Adrenal gland (tissue), 12 donors: ENCODE data around the gene PKP1. TPM values are rescaled to one million over a fixed set of nuclear protein-coding genes. Genes with fewer than 3 reads are reported as not detected.

Source experiments
- DNase-seq, 7 donors: peaks; one replicate each; pipeline ENCODE4 v3.0.0-alpha.2; 2019 to 2020
- H3K27ac ChIP-seq, 5 donors: fragments of 200-600 bp; sonication (generic) in 4 of 5; 1 replicate in 3 of 5; 2 replicates in 2 of 5; pipeline versions ENCODE4 v1.5.1 to v1.8.0; 2016 to 2020; ENCODE audit warnings: mild to moderate bottlenecking in 1 of 5
- H3K27me3 ChIP-seq: fragments of 200-600 bp; 2 replicates; pipeline ENCODE4 v1.8.0; 2021
- H3K36me3 ChIP-seq, 2 donors: fragments of 200-600 bp; replicated peaks in 1 of 2; 1 replicate in 1 of 2; 2 replicates in 1 of 2; pipeline versions ENCODE4 v1.5.1 to v1.8.0; 2018 to 2022
- H3K4me1 ChIP-seq, 2 donors: fragments of 200-600 bp; replicated peaks in 1 of 2; 1 replicate in 1 of 2; 2 replicates in 1 of 2; pipeline versions ENCODE4 v1.5.1 to v1.8.0; 2018 to 2021
- H3K4me3 ChIP-seq, 4 donors: fragments of 200-600 bp; sonication (generic) in 3 of 4; one replicate each; pipeline ENCODE4 v1.5.1; 2016 to 2018
- H3K9me3 ChIP-seq, 3 donors: fragments of 200-600 bp; sonication (generic) in 1 of 3; replicated peaks in 1 of 3; 1 replicate in 2 of 3; 2 replicates in 1 of 3; pipeline versions ENCODE4 v1.5.1 to v1.8.0; 2016 to 2021
- CTCF ChIP-seq, 6 experiments: fragments of 450-650 bp in 4 of 6; fragments of 200-600 bp in 2 of 6; sonication (generic) in 1 of 6; IDR thresholded peaks; 1 replicate in 5 of 6; 2 replicates in 1 of 6; pipeline versions ENCODE4 v1.5.1 to v1.8.0; 2016 to 2021; ENCODE audit warnings: antibody characterized with exemption in 6 of 6, mild to moderate bottlenecking in 2 of 6, moderate library complexity in 1 of 6
- POLR2A ChIP-seq, 2 donors: fragments of 450-650 bp; IDR thresholded peaks; one replicate each; pipeline ENCODE4 v1.6.1; 2017; ENCODE audit warnings: antibody characterized with exemption in 2 of 2, mild to moderate bottlenecking in 2 of 2, moderate library complexity in 1 of 2
- WGBS, 4 donors: extraction: QIAGEN DNeasy Blood & Tissue Kit in 2 of 4; methylation state at CpG; one replicate each; pipeline versions ENCODE4 v1.1.5 to v1.1.7; 2013 to 2017; 5-methylcytosine and 5-hydroxymethylcytosine counted together
- intact Hi-C, 2 donors: fragments of 100-400 bp; cut with DNase I; formaldehyde crosslinking; loops; one replicate each; pipeline versions ENCODE4 v1.14.1 to v1.15.0; 2022 to 2023
- polyA plus RNA-seq, 3 donors: library from polyadenylated mRNA; stranded (reverse); fragments of 200-250 nt in 2 of 3; fragments of 350-450 nt in 1 of 3; fragmentation: Illumina TruSeq in 1 of 3; extraction: RNeasy Lipid Tissue Mini Kit (QIAGEN cat#74804) in 1 of 3; gene quantifications; one replicate each; pipeline ENCODE4 v1.2.3, GENCODE V29; 2013 to 2014
- total RNA-seq, 9 donors: library from RNA; depleted of rRNA in 4 of 9; stranded (reverse); fragments of >200 nt in 4 of 9; fragments of 120-200 nt in 1 of 9; fragmentation: NEBNext Ultra II Directional in 1 of 9; extraction: Animal tissue kit (Norgen Biotek cat#: 25700) in 1 of 9; gene quantifications; one replicate each; pipeline versions ENCODE4 v1.1.0 to v1.2.4, GENCODE V29; 2013 to 2023
- donor health status: healthy with polysubstance abuse.
- donor health status: Bipolar disorder and iron deficiency.
- donor health status: DM: yes; HTN: yes; CAD: no.
- donor health status: DM: no; HTN: no; CAD: no.
- donor health status: DM: no; HTN: no; CAD: no.
- donor health status: DM: yes; HTN: yes; CAD: no.

Gene PKP1
- total and polyA plus RNA-seq, 12 donors: 0.06 to 0.98 (median 0.24) TPM; not detected in 2

GRCh38 chr1:201279313-201279712 lies 4.0 kb upstream of the PKP1 start:
- no peak overlapping the region for H3K4me3 ChIP-seq
- 46 to 61% (median 55%) methylated on average over 4 to 8 of the region's 8 CpGs for WGBS, 4 donors
- intact Hi-C loops: no loop called here

GRCh38 chr1:201280884-201281283 lies 2.4 kb upstream of the PKP1 start:
- no peak for DNase-seq
- 72 to 75% (median 73%) methylated on average over 5 of the region's 5 CpGs for WGBS, 4 donors
- TF ChIP-seq CTCF (IDR thresholded peaks at IDR 0.05) (no peak), POLR2A (IDR thresholded peaks at IDR 0.05) (no peak)

More at GRCh38 chr1:201279313-201279712, 4.0 kb upstream of the PKP1 start:
- Histone ChIP-seq H3K9me3 (no peaks in the 10 kb centered on the region), H3K36me3 (no peaks in the 10 kb centered on the region), H3K27me3 (peaks cover 22% of the 10 kb centered on the region), H3K27ac (no peak overlapping the region), H3K4me1 (no peaks in the 10 kb centered on the region)
- DNase-seq: peak in 2 of 7 donors; percentile 32 to 44
- no peak for TF ChIP-seq POLR2A (IDR thresholded peaks at IDR 0.05)
- no peak for TF ChIP-seq CTCF (IDR thresholded peaks at IDR 0.05)

GRCh38 chr1:201281573-201281972 lies 1.7 kb upstream of the PKP1 start:
- no peak overlapping the region for H3K4me3 ChIP-seq
- H3K4me1 ChIP-seq: no peaks in the 10 kb centered on the region
- no peaks in the 10 kb centered on the region for H3K36me3 ChIP-seq
- intact Hi-C loops: no loop called here
- no peaks in the 10 kb centered on the region for H3K9me3 ChIP-seq
- DNase-seq: no peak
- TF ChIP-seq CTCF (IDR thresholded peaks at IDR 0.05): no peak
- TF ChIP-seq POLR2A (IDR thresholded peaks at IDR 0.05): no peak
- H3K27me3 ChIP-seq: peaks cover 28% of the 10 kb centered on the region
- no peak overlapping the region for H3K27ac ChIP-seq
- 70 to 85% (median 83%) methylated on average over 3 of the region's 3 CpGs for WGBS, 4 donors

More at GRCh38 chr1:201280884-201281283, 2.4 kb upstream of the PKP1 start:
- Histone ChIP-seq H3K27ac (no peak overlapping the region), H3K4me3 (no peak overlapping the region), H3K9me3 (no peaks in the 10 kb centered on the region), H3K27me3 (peaks cover 28% of the 10 kb centered on the region), H3K36me3 (no peaks in the 10 kb centered on the region), H3K4me1 (no peaks in the 10 kb centered on the region)
- intact Hi-C loops: no loop called here

- H3K4me1 ChIP-seq: no peaks in the 10 kb centered on the region
- H3K27me3 ChIP-seq: peaks cover 28% of the 10 kb centered on the region
- no peak overlapping the region for H3K4me3 ChIP-seq
- no peak for DNase-seq
- H3K9me3 ChIP-seq: no peaks in the 10 kb centered on the region
- H3K27ac ChIP-seq: no peak overlapping the region
- WGBS, 4 donors: 80 to 84% (median 83%) methylated on average over 6 of the region's 6 CpGs
- no peaks in the 10 kb centered on the region for H3K36me3 ChIP-seq
- TF ChIP-seq CTCF (IDR thresholded peaks at IDR 0.05): no peak
- no peak for TF ChIP-seq POLR2A (IDR thresholded peaks at IDR 0.05)
- intact Hi-C loops: no loop called here
These were observed 1.1 kb upstream of the PKP1 start for GRCh38 chr1:201282216-201282615.
